ENCODE data around the gene USP17L25. TPM values are rescaled to one million over a fixed set of nuclear protein-coding genes. Genes with fewer than 3 reads are reported as not detected.
"Not testable (repeated sequence)": the region's sequence is repeated elsewhere in the genome, so short reads cannot be mapped to it uniquely, and the experiment has no call there.

Gene USP17L25
- polyA plus RNA-seq (2012; ENCODE audit: missing spikeins) = not detected

GRCh38 chr4:9329611-9330010 is at the start of gene USP17L25:
USP17L25 (plus strand) TSS chr4:9329911; CDS start chr4:9329911, 0 bp downstream.
- not testable (repeated sequence) for FAIRE-seq; DNase-seq (ENCODE audit: insufficient read length)

GRCh38 chr4:9324191-9324590 is 5.5 kb upstream of the USP17L25 start:
- not testable (repeated sequence) for FAIRE-seq; DNase-seq (ENCODE audit: insufficient read length)

- not testable (repeated sequence) for FAIRE-seq; DNase-seq (ENCODE audit: insufficient read length)
These were observed 4.8 kb upstream of the USP17L25 start, which contains the start of gene USP17L24 for GRCh38 chr4:9324865-9325264. USP17L24 (plus strand) TSS chr4:9325165; CDS start chr4:9325165, 0 bp downstream.

- FAIRE-seq; DNase-seq (ENCODE audit: insufficient read length): not testable (repeated sequence)
These were observed 4.6 kb downstream of the USP17L25 start, which contains the start of gene USP17L26 for GRCh38 chr4:9334358-9334757. USP17L26 (plus strand) TSS chr4:9334658; CDS start chr4:9334658, 0 bp downstream.

GRCh38 chr4:9339103-9339502 is 9.4 kb downstream of the USP17L25 start, which contains the start of gene USP17L5:
USP17L5 (plus strand) TSS chr4:9339403; CDS start chr4:9339403, 0 bp downstream.
- FAIRE-seq; DNase-seq (ENCODE audit: insufficient read length): not testable (repeated sequence)

- not testable (repeated sequence) for DNase-seq (ENCODE audit: insufficient read length); FAIRE-seq
These were observed 14.1 kb downstream of the USP17L25 start, which contains the start of gene USP17L27 for GRCh38 chr4:9343848-9344247. USP17L27 (plus strand) TSS chr4:9344148; CDS start chr4:9344148, 0 bp downstream.

GRCh38 chr4:9348593-9348992 is 18.9 kb downstream of the USP17L25 start, which contains the start of gene USP17L28:
USP17L28 (plus strand) TSS chr4:9348893; CDS start chr4:9348893, 0 bp downstream.
- not testable (repeated sequence) for FAIRE-seq; DNase-seq (ENCODE audit: insufficient read length)

- DNase-seq (ENCODE audit: insufficient read length); FAIRE-seq: not testable (repeated sequence)
These were observed 21.2 kb downstream of the USP17L25 start for GRCh38 chr4:9350866-9351265.

GRCh38 chr4:9353338-9353737 is 23.6 kb downstream of the USP17L25 start, which contains the start of gene USP17L29:
USP17L29 (plus strand) TSS chr4:9353638; CDS start chr4:9353638, 0 bp downstream.
- not testable (repeated sequence) for FAIRE-seq; DNase-seq (ENCODE audit: insufficient read length)

- not testable (repeated sequence) for FAIRE-seq; DNase-seq (ENCODE audit: insufficient read length)
These were observed 33.1 kb downstream of the USP17L25 start, which contains the start of gene USP17L30 for GRCh38 chr4:9362829-9363228. USP17L30 (plus strand) TSS chr4:9363129; CDS start chr4:9363129, 0 bp downstream.

GRCh38 chr4:9379881-9380280 is 50.2 kb downstream of the USP17L25 start:
- FAIRE-seq; DNase-seq (ENCODE audit: insufficient read length): not testable (repeated sequence)
